ENCODE data around the gene FAM114A1. TPM values are rescaled to one million over a fixed set of nuclear protein-coding genes. Genes with fewer than 3 reads are reported as not detected.

The FAM114A1 gene
- total RNA-seq, 2 experiments from 2014 or later: 0.24 to 0.81 TPM

DNA sequence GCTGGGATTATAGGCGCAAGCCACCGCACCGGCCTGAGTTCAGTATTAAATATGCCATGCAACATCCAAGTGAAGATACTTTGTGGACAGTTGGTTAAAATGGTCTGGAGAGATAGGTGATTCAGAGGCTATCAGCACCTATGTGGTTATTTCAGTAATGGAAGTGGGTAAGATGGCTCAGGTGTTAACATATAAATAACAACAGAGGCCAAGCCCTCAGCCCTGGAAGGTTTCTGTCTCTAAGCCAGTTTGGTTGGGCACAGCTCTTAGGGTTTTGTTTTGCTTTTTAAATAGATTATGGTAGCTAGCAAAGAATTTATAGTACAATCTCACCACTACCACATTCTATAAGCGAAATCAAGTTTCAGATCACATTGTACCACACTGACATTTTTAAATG is 16.6 kb downstream of the FAM114A1 start:
- peaks cover 7% of the 10 kb centered on the region for H3K4me1 Mint-ChIP-seq (ENCODE audit: low read depth)
- no peaks in the 10 kb centered on the region for H3K27me3 Mint-ChIP-seq (ENCODE audit: low read depth)
- no peak for DNase-seq
- no peaks in the 10 kb centered on the region for H3K9me3 Mint-ChIP-seq
- no peak overlapping the region for H3K4me3 Mint-ChIP-seq
- no peak overlapping the region for H3K27ac Mint-ChIP-seq
- H3K36me3 Mint-ChIP-seq (ENCODE audit: low read depth): no peaks in the 10 kb centered on the region
- intact Hi-C loops (cut with micrococcal nuclease): no loop called here
- CTCF ChIA-PET: interaction anchor here (1.0 to 5.8 kb wide), 2 partner anchors 9 to 24 kb away, joined by 3 to 24 read pairs; no protein-coding TSS in a partner anchor

DNA sequence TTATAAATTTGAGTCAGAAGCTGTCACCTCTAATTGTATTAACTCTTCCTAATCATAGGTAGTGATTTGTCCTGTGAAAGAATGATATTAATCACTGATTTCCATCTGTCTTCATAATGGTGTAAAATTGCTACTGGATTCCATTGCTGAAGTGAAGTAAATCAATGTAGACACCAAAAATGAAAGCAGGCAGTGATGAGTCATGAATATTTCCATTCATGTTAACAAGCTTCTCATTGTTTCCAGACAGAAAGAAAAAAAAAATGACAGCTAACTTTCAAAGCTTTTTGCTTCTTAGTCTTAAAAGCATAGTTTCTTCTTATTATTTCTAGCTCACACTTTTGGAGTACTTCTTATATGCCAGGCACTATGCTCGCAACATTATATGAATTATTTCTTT is 21.5 kb downstream of the FAM114A1 start:
- intact Hi-C loops (cut with micrococcal nuclease): loop anchor here (1.0 kb wide), 10 partner anchors 32 to 757 kb away; partner anchors contain the start of genes TLR1, TMEM156 and WDR19
- no peaks in the 10 kb centered on the region for H3K36me3 Mint-ChIP-seq (ENCODE audit: low read depth)
- peak overlapping the region; percentile 46 for H3K4me3 Mint-ChIP-seq
- no peaks in the 10 kb centered on the region for H3K9me3 Mint-ChIP-seq
- CTCF ChIA-PET: interaction anchor here (0.6 to 5.8 kb wide), 14 partner anchors 12 to 820 kb away, joined by 3 to 24 read pairs (median 4); partner anchors contain the start of genes TLR1 and UGDH
- H3K27me3 Mint-ChIP-seq (ENCODE audit: low read depth): no peaks in the 10 kb centered on the region
- H3K4me1 Mint-ChIP-seq (ENCODE audit: low read depth): peaks cover 23% of the 10 kb centered on the region
- DNase-seq: no peak
- H3K27ac Mint-ChIP-seq: peak overlapping the region; percentile 88

DNA sequence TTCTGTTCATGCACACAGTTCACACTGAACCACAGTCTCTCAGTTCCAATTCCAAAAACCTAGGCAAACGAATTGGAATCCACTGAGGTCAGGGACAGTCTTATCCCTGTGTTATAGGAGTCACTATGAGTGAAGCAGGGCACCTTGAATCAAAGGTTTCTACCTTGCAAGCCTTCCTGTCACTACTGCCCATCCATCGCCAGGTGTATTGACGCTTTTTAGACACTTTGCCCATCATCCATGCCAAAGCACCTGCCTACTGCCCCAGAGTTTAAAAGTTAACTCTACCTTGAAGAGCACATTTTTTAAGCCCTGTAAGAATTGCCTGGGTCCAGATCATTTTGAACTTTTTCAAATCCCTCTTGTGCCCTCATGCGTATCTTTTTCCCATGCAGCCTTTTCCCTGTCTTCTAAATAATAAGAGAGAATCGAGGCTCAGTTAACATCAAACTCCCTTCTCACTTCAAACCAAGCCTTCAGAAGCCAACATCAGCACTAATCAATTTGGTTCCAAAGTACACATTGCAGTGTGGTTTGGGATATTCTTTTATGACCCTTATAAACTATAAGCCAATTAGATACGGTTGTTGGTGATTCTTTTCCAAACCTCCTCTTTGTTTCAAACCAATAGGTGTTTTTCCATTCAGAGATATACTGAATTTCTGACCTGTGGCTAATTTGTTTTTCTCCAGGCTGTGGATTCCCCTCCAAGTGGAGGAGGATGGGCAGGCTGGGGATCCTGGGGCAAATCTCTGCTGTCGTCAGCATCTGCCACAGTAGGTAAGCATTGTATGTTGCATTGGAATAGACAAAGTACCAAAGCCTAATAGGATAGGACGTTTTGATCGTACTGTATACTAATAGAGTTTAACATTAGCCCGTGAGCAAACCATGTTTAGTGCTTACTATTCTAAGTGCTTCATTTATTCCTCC is 23.7 kb downstream of the FAM114A1 start:
- Mint-ChIP-seq H3K27ac (no peak overlapping the region), H3K27me3 (ENCODE audit: low read depth) (peaks cover 10% of the 10 kb centered on the region), H3K36me3 (ENCODE audit: low read depth) (no peaks in the 10 kb centered on the region), H3K9me3 (no peaks in the 10 kb centered on the region), H3K4me1 (ENCODE audit: low read depth) (peaks cover 28% of the 10 kb centered on the region), H3K4me3 (no peak overlapping the region)
- DNase-seq: no peak
- CTCF ChIA-PET: interaction anchor here (0.6 to 3.3 kb wide), 7 partner anchors 18 to 244 kb away, joined by 3 to 24 read pairs (median 3); no protein-coding TSS in a partner anchor
- intact Hi-C loops (cut with micrococcal nuclease): no loop called here

DNA sequence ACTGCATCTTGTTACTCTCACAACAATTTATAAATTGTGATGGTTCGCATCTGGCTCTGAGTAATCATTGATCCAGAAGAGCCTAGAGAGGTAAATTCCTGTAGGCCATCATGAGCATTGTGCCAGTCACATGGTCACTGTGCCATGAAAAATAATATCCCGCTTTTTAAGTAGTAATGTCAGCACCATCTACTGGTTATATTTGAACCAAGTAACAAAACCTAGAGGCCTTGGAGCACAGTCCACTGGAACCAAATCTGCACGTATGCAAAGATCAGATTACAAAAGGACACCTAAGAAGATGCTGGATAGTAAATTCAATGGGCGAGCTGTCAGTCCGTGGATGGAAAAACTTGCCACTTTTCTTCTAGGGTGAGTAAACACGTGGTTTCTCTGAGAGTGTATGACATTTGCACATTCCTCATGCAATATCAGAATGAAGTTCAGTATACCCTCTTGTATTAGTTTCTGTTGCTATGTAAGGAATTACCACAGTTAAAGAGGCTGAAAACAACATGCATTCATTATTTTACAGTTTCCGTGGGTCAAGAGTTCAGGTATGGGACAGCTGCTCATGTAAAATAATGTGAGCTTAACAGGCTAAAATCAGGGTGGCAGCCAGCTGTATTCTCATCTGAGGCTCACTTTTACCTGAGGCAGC is 26.8 kb downstream of the FAM114A1 start:
- Mint-ChIP-seq H3K9me3 (no peaks in the 10 kb centered on the region), H3K36me3 (ENCODE audit: low read depth) (no peaks in the 10 kb centered on the region), H3K4me1 (ENCODE audit: low read depth) (peaks cover 34% of the 10 kb centered on the region), H3K27me3 (ENCODE audit: low read depth) (peaks cover 10% of the 10 kb centered on the region), H3K4me3 (no peak overlapping the region), H3K27ac (no peak overlapping the region)
- CTCF ChIA-PET: interaction anchor here (1.2 to 2.1 kb wide), 9 partner anchors 9 to 288 kb away, joined by 3 to 9 read pairs (median 4); partner anchors contain the start of gene WDR19
- intact Hi-C loops (cut with micrococcal nuclease): no loop called here
- no peak for DNase-seq

DNA sequence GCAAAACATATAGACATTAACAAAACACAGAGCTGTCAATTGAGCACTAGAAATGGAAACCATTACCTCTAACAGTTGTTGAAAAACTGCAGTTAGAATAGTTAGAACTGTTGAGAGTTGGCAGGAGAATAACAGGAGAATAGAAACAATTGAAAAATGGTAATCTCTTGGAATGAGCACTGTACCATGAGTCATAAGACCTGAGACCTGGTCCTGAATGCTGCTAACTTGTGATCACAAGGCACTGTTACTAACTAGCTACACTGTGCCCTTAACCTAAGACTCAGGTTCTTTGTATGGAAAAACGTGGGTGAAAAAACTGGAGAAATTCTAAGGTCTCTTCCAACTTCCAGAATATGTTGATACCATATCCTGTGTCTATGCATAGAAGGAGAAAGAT is 29.3 kb downstream of the FAM114A1 start:
- Mint-ChIP-seq H3K4me3 (no peak overlapping the region), H3K27me3 (ENCODE audit: low read depth) (peaks cover 12% of the 10 kb centered on the region), H3K27ac (no peak overlapping the region), H3K4me1 (ENCODE audit: low read depth) (peaks cover 19% of the 10 kb centered on the region), H3K36me3 (ENCODE audit: low read depth) (no peaks in the 10 kb centered on the region), H3K9me3 (no peaks in the 10 kb centered on the region)
- intact Hi-C loops (cut with micrococcal nuclease): no loop called here
- CTCF ChIA-PET: interaction anchor here (0.7 to 3.2 kb wide), 4 partner anchors 41 to 461 kb away, joined by 4 to 14 read pairs (median 6); no protein-coding TSS in a partner anchor
- DNase-seq: no peak

DNA sequence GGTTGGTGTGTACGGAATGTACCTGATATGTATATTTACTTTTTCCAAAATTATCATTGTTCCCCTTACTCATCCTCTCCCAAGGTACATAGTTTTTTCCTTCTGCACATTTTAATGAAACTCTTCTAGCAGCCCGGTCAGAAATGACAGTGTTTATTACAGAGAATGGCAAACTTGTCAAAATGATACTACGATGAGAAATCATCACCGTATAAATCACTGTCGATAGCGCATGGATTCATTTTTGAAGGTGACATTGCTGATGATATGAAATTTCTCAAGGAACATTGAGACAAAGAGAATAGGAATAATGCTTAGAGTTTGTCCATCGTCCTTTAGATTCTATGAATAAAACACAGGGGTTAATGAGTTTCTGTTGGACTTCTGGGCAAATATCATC is 30.6 kb downstream of the FAM114A1 start:
- H3K9me3 Mint-ChIP-seq: no peaks in the 10 kb centered on the region
- peaks cover 19% of the 10 kb centered on the region for H3K4me1 Mint-ChIP-seq (ENCODE audit: low read depth)
- DNase-seq: no peak
- peaks cover 12% of the 10 kb centered on the region for H3K27me3 Mint-ChIP-seq (ENCODE audit: low read depth)
- H3K4me3 Mint-ChIP-seq: no peak overlapping the region
- no peaks in the 10 kb centered on the region for H3K36me3 Mint-ChIP-seq (ENCODE audit: low read depth)
- intact Hi-C loops (cut with micrococcal nuclease): no loop called here
- CTCF ChIA-PET: interaction anchor here (0.7 kb wide), 1 partner anchor 41 kb away, joined by 3 read pairs; no protein-coding TSS in a partner anchor
- H3K27ac Mint-ChIP-seq: no peak overlapping the region

DNA sequence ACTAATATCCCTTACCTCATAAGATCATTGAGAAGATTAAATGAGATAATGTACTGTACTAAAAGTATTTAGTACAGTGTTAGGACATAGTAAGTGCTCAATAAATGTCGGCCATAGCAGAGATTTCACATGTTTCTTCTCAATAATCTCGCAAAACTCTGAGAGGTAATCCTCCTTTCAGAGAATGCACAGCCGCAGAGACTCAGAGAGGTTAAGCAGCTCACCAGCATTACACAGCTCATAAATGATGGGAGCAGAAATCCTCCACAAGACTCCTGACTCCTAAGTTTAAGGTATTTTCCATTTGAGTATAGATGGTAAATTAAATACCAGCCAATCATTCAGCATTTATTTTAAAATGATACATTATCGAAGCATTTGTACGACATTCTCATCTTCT is 34.6 kb downstream of the FAM114A1 start:
- intact Hi-C loops (cut with micrococcal nuclease): loop anchor here (1.0 to 5.0 kb wide), 6 partner anchors 142 to 1075 kb away; partner anchors contain the start of genes LIAS, PDS5A, RPL9 and WDR19
- Mint-ChIP-seq H3K27ac (no peak overlapping the region), H3K27me3 (ENCODE audit: low read depth) (peaks cover 3% of the 10 kb centered on the region), H3K4me3 (no peak overlapping the region), H3K9me3 (no peaks in the 10 kb centered on the region), H3K36me3 (ENCODE audit: low read depth) (no peaks in the 10 kb centered on the region), H3K4me1 (ENCODE audit: low read depth) (peaks cover 6% of the 10 kb centered on the region)
- CTCF ChIA-PET: interaction anchor here (0.6 to 4.8 kb wide), 19 partner anchors 12 to 531 kb away, joined by 3 to 162 read pairs (median 5); no protein-coding TSS in a partner anchor
- no peak for DNase-seq

DNA sequence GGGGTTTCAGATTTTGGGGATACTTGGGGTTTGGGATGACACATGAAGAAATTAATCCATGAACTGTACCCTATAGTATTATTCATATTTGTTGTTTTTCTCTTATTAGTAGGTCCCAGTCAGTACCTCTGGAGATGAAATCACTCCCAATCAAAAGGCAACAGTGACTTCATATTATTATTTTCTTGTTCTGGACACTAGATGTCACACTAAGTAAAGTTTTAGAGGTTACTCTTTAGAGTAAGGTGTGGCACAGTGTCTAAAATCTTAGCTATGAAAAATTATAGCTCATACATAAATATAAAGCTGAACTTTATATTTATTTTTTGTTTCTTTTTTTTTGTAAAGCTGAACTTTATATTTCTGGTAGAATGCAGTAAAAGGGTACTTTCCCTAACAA is 35.1 kb downstream of the FAM114A1 start:
- no peaks in the 10 kb centered on the region for H3K9me3 Mint-ChIP-seq
- no peak overlapping the region for H3K27ac Mint-ChIP-seq
- CTCF ChIA-PET: interaction anchor here (0.5 to 4.8 kb wide), 39 partner anchors 9 to 840 kb away, joined by 3 to 162 read pairs (median 4); no protein-coding TSS in a partner anchor
- H3K4me1 Mint-ChIP-seq (ENCODE audit: low read depth): peaks cover 5% of the 10 kb centered on the region
- H3K36me3 Mint-ChIP-seq (ENCODE audit: low read depth): no peaks in the 10 kb centered on the region
- intact Hi-C loops (cut with micrococcal nuclease): loop anchor here (1.0 to 5.0 kb wide), 6 partner anchors 142 to 1074 kb away; partner anchors contain the start of genes LIAS, PDS5A, RPL9 and WDR19
- no peak overlapping the region for H3K4me3 Mint-ChIP-seq
- no peak for DNase-seq
- H3K27me3 Mint-ChIP-seq (ENCODE audit: low read depth): peaks cover 3% of the 10 kb centered on the region

DNA sequence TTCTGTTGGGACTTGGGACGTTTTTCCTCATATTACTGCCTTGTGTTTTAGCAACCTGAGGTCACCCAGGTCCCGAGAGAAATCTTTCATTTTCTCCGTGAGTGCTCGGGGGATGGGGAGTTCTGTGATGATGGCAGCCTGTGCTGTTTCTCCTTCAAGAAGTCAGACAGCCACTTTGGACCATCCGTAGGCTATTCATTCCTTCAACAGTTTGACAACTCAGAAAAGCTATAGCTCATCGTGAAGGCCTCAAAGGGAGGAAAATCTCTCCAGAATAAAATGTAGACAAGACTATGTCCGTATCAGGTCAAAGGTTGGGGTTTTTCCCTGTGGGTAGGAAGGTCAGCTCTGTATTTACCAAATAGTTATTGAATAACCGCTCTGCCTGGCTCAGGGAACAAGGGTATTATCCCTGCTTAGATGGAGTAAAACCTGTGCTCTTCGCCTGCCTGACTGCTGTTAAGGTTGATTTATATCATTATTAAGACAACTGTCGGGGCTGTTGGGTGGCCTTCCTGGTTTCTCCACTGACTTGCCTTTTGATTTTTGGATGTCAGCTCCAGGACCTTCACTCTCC is 36.6 kb downstream of the FAM114A1 start:
- H3K9me3 Mint-ChIP-seq: no peaks in the 10 kb centered on the region
- H3K4me3 Mint-ChIP-seq: no peak overlapping the region
- intact Hi-C loops (cut with micrococcal nuclease): loop anchor here (5.0 kb wide), 2 partner anchors 508 to 553 kb away; partner anchors contain the start of genes LIAS and RPL9
- DNase-seq: no peak
- no peaks in the 10 kb centered on the region for H3K4me1 Mint-ChIP-seq (ENCODE audit: low read depth)
- CTCF ChIA-PET: interaction anchor here (0.7 to 1.5 kb wide), 9 partner anchors 9 to 234 kb away, joined by 3 to 28 read pairs (median 3); partner anchors contain the start of gene TLR10
- H3K27ac Mint-ChIP-seq: no peak overlapping the region
- H3K36me3 Mint-ChIP-seq (ENCODE audit: low read depth): no peaks in the 10 kb centered on the region
- peaks cover 3% of the 10 kb centered on the region for H3K27me3 Mint-ChIP-seq (ENCODE audit: low read depth)

DNA sequence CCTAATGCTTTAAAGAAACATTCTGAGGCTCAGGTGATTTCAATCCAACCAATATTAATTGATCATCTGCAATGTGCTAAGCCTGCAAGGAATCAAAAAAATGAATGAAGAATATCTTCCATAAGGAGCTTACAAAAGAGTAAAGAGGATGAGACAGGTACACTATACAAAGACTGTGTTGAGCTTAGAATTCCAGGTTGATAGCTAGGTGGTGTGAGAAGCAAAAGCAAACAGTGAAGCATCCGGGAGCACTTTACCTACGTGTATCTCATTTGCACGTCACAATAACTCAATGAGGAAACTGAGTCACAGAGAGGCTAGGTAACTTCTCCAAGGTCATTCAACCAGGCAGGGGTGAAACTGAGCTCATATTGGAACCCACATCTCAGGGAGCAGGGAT is 37.1 kb downstream of the FAM114A1 start:
- intact Hi-C loops (cut with micrococcal nuclease): loop anchor here (5.0 kb wide), 2 partner anchors 508 to 553 kb away; partner anchors contain the start of genes LIAS and RPL9
- no peak overlapping the region for H3K27ac Mint-ChIP-seq

DNA sequence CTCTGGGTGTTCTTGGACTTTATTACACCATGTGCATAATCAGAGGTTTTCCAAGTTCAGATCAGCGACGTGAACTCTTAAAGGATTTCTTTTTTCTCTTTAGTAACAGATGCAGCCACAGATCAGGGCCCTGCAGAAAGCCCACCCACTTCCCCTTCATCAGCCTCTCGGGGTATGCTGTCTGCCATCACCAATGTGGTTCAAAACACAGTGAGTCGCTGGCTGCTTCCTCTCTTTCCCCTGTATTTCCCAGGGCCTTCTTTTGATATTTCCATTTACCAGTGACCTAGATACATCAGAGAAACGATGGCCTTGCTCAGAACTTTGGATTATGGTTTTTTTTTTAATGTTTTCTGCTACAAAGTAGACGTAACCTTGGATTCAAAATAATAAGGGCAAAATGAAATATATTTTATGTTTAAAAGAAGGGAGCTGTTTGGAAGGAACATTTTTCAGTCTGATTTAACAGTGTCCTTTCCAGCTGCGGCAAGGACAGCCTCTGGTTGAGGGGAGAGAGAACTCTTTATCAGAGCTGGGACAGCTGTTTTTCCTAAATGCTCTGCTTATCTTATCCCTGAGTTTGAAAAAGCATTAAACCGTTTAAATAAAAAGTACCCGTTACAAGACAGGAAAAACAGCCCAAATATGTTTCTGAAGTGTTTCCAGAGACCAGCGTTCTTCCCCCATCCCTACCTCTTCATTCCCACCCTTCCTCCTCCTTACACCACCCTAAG is 38.2 kb downstream of the FAM114A1 start:
- H3K4me1 Mint-ChIP-seq (ENCODE audit: low read depth): no peaks in the 10 kb centered on the region
- DNase-seq: no peak
- no peaks in the 10 kb centered on the region for H3K36me3 Mint-ChIP-seq (ENCODE audit: low read depth)
- intact Hi-C loops (cut with micrococcal nuclease): no loop called here
- no peaks in the 10 kb centered on the region for H3K9me3 Mint-ChIP-seq
- H3K4me3 Mint-ChIP-seq: no peak overlapping the region
- CTCF ChIA-PET: interaction anchor here (0.6 to 2.2 kb wide), 7 partner anchors 116 to 230 kb away, joined by 3 to 12 read pairs (median 3); partner anchors contain the start of gene TLR10
- peaks cover 3% of the 10 kb centered on the region for H3K27me3 Mint-ChIP-seq (ENCODE audit: low read depth)
- no peak overlapping the region for H3K27ac Mint-ChIP-seq

More for the DNA sequence above, 37.1 kb downstream of the FAM114A1 start:
- CTCF ChIA-PET: interaction anchor here (0.6 to 1.5 kb wide), 10 partner anchors 9 to 558 kb away, joined by 3 to 28 read pairs (median 3); partner anchors contain the start of gene TLR10
- DNase-seq: no peak
- no peak overlapping the region for H3K4me3 Mint-ChIP-seq
- H3K4me1 Mint-ChIP-seq (ENCODE audit: low read depth): no peaks in the 10 kb centered on the region
- peaks cover 3% of the 10 kb centered on the region for H3K27me3 Mint-ChIP-seq (ENCODE audit: low read depth)
- H3K36me3 Mint-ChIP-seq (ENCODE audit: low read depth): no peaks in the 10 kb centered on the region
- H3K9me3 Mint-ChIP-seq: no peaks in the 10 kb centered on the region
